ENCODE results near the gene MAP3K20. TPM values are rescaled to one million over a fixed set of nuclear protein-coding genes. Genes with fewer than 3 reads are reported as not detected.

Gene MAP3K20
- polyA plus RNA-seq, 1 of the 3 experiments (the other 2 are of a cell fraction), result 8.5 TPM

- Histone ChIP-seq H2AFZ (ENCODE audit: low read depth) (no peak overlapping the region), H3K27me3 (ENCODE audit: insufficient read depth) (no peaks in the 10 kb centered on the region), H3K4me1 (ENCODE audit: control insufficient read depth in 1 of 2, insufficient read depth in 2 of 2, low read depth in 1 of 2, low read length in 1 of 2) (no peaks in the 10 kb centered on the region), H3K9me2 (no peaks in the 10 kb centered on the region), H3K36me3 (replicated peaks in 1 of 2; ENCODE audit: control insufficient read depth in 1 of 2, insufficient read depth in 2 of 2, low read length in 1 of 2) (no peaks in the 10 kb centered on the region), H4K20me1 (ENCODE audit: insufficient read depth) (no peaks in the 10 kb centered on the region), H3K4me2 (no peak overlapping the region), H3K27ac (ENCODE audit: low read depth in 2 of 2, low read length in 1 of 2) (no peak overlapping the region), H3K9me3 (no peaks in the 10 kb centered on the region), H3F3A (replicated peaks; ENCODE audit: insufficient read depth) (no peaks in the 10 kb centered on the region), H3K9ac (no peak overlapping the region), H3K79me2 (ENCODE audit: insufficient read depth) (no peaks in the 10 kb centered on the region), H3K4me3 (ENCODE audit: low read depth in 2 of 2, low read length in 1 of 2) (no peak overlapping the region)
- DNase-seq, result no peak
- WGBS (ENCODE audit: low lambda C conversion rate), result 50% methylated on average over 7 of the region's 7 CpGs
- CTCF ChIA-PET, result no interaction called here
- POLR2A ChIA-PET, result no interaction called here
- TF ChIP-seq ELF1 (IDR thresholded peaks at IDR 0.05), result no peak
- TF ChIP-seq USF1 (IDR thresholded peaks at IDR 0.05; ENCODE audit: borderline replicate concordance, low read depth), result no peak
- no peak for TF ChIP-seq MXI1 (IDR thresholded peaks at IDR 0.05; ENCODE audit: low read depth, low read length)
Observed at GRCh38 chr2:173286153-173286809, 210.6 kb downstream of the MAP3K20 start.

- no peak overlapping the region for H2AFZ ChIP-seq (ENCODE audit: low read depth)
- no peaks in the 10 kb centered on the region for H3K27me3 ChIP-seq (ENCODE audit: insufficient read depth)
- no peaks in the 10 kb centered on the region for H3K9me2 ChIP-seq
- H3K4me1 ChIP-seq (ENCODE audit: control insufficient read depth in 1 of 2, insufficient read depth in 2 of 2, low read depth in 1 of 2, low read length in 1 of 2), result no peaks in the 10 kb centered on the region
- no peaks in the 10 kb centered on the region for H4K20me1 ChIP-seq (ENCODE audit: insufficient read depth)
- TF ChIP-seq CHD2 (IDR thresholded peaks at IDR 0.05; ENCODE audit: low read length, partially characterized antibody) (no peak), FOSL2 (IDR thresholded peaks at IDR 0.05; ENCODE audit: borderline replicate concordance, low read depth) (no peak), IRF3 (IDR thresholded peaks at IDR 0.05; ENCODE audit: low read depth, low read length) (no peak), POLR2AphosphoS5 (IDR thresholded peaks at IDR 0.05; ENCODE audit: low read depth, low read length) (no peak), FOXJ3 (CRISPR knock-in tag; IDR thresholded peaks at IDR 0.05) (no peak), RAD21 (IDR thresholded peaks at IDR 0.05; ENCODE audit: low read length) (no peak), YY1 (IDR thresholded peaks at IDR 0.05; ENCODE audit: low read depth) (no peak), REST (IDR thresholded peaks at IDR 0.05; ENCODE audit: low read depth, low read length) (no peak), GABPA (IDR thresholded peaks at IDR 0.05; ENCODE audit: low read depth) (no peak), RXRA (IDR thresholded peaks at IDR 0.05; ENCODE audit: borderline replicate concordance, low read depth) (no peak), FOXM1 (IDR thresholded peaks at IDR 0.05; ENCODE audit: low read depth) (no peak), MXI1 (IDR thresholded peaks at IDR 0.05; ENCODE audit: low read depth, low read length) (no peak)
- H3K9me3 ChIP-seq, result no peaks in the 10 kb centered on the region
- ChIA-PET CTCF (interaction anchor here (0.7 kb wide), 1 partner anchor 215 kb away, joined by 3 read pairs; no protein-coding TSS in a partner anchor), POLR2A (no interaction called here)
- no peaks in the 10 kb centered on the region for H3K79me2 ChIP-seq (ENCODE audit: insufficient read depth)
- H3F3A ChIP-seq (replicated peaks; ENCODE audit: insufficient read depth), result no peaks in the 10 kb centered on the region
- H3K4me2 ChIP-seq, result no peak overlapping the region
- DNase-seq, result no peak
- H3K27ac ChIP-seq (ENCODE audit: low read depth in 2 of 2, low read length in 1 of 2), result no peak overlapping the region
- no peaks in the 10 kb centered on the region for H3K36me3 ChIP-seq (replicated peaks in 1 of 2; ENCODE audit: control insufficient read depth in 1 of 2, insufficient read depth in 2 of 2, low read length in 1 of 2)
- H3K9ac ChIP-seq, result no peak overlapping the region
- no peak overlapping the region for H3K4me3 ChIP-seq (ENCODE audit: low read depth in 2 of 2, low read length in 1 of 2)
- 80% methylated on average over 2 of the region's 2 CpGs for WGBS (ENCODE audit: low lambda C conversion rate)
Observed at GRCh38 chr2:173287594-173287993, 211.9 kb downstream of the MAP3K20 start.

Data from SK-N-SH (cell line).